Smooth muscle cell (in vitro differentiated cells): Measurements from ENCODE around the gene VPS35. TPM values are rescaled to one million over a fixed set of nuclear protein-coding genes. Genes with fewer than 3 reads are reported as not detected.

Experiments
- DNase-seq: peaks from one replicate; lab custom pipeline; 2025; ENCODE audit not compliant: unreplicated experiment; lab: John Stamatoyannopoulos, UW
- H2AFZ ChIP-seq: fragments of 200-600 bp; sonication (generic); 2 replicates; pipeline ENCODE4 v1.6.0; 2016; ENCODE audit warnings: antibody characterized with exemption, low read depth, mild to moderate bottlenecking
- H3F3A ChIP-seq: fragments of 200-600 bp; sonication (generic); 2 replicates; pipeline ENCODE4 v1.6.0; 2017; ENCODE audit warnings: antibody characterized with exemption, low read depth
- H3K27ac ChIP-seq: fragments of 200-600 bp; sonication (generic); 2 replicates; pipeline ENCODE4 v1.5.1; 2016; ENCODE audit warnings: low read depth, mild to moderate bottlenecking
- H3K27me3 ChIP-seq: fragments of 200-600 bp; sonication (generic); 2 replicates; pipeline ENCODE4 v1.6.1; 2016; ENCODE audit warnings: low read depth, mild to moderate bottlenecking
- H3K36me3 ChIP-seq: fragments of 200-600 bp; sonication (generic); 2 replicates; pipeline ENCODE4 v1.5.1; 2016; ENCODE audit warnings: low read depth
- H3K4me1 ChIP-seq: fragments of 200-600 bp; sonication (generic); 2 replicates; pipeline ENCODE4 v1.5.1; 2016; ENCODE audit warnings: low read depth
- H3K4me2 ChIP-seq: fragments of 200-600 bp; sonication (generic); 2 replicates; pipeline ENCODE4 v1.6.0; 2016; ENCODE audit warnings: mild to moderate bottlenecking
- H3K4me3 ChIP-seq: fragments of 200-600 bp; sonication (generic); 2 replicates; pipeline ENCODE4 v1.5.1; 2016; ENCODE audit warnings: mild to moderate bottlenecking
- H3K79me2 ChIP-seq: fragments of 200-600 bp; sonication (generic); 2 replicates; pipeline ENCODE4 v1.6.0; 2016; ENCODE audit warnings: low read depth, mild to moderate bottlenecking
- H3K9ac ChIP-seq: fragments of 200-600 bp; sonication (generic); 2 replicates; pipeline ENCODE4 v1.6.0; 2016; ENCODE audit warnings: low read depth
- H3K9me3 ChIP-seq: fragments of 200-600 bp; sonication (generic); replicated peaks from 2 replicates; pipeline ENCODE4 v1.5.1; 2016; ENCODE audit warnings: low read depth
- H4K20me1 ChIP-seq: fragments of 200-600 bp; sonication (generic); 2 replicates; pipeline ENCODE4 v1.6.0; 2016; ENCODE audit warnings: low read depth
- CTCF ChIP-seq: fragments of 200-600 bp; sonication (generic); IDR thresholded peaks from 2 replicates; pipeline ENCODE4 v1.5.1; 2017; ENCODE audit warnings: borderline replicate concordance, mild to moderate bottlenecking, antibody characterized with exemption; ENCODE audit not compliant: insufficient read depth, poor library complexity, severe bottlenecking
- whole genome bisulfite sequencing: methylation state at CpG from one replicate; pipeline ENCODE4 v1.1.7; 2016; ENCODE audit warnings: low lambda C conversion rate; 5-methylcytosine and 5-hydroxymethylcytosine counted together
- polyA plus RNA-seq: library from polyadenylated mRNA; unstranded; fragments of >200 nt; fragmentation: Nextera tagmentation; extraction: Ambion mirVana; gene quantifications from 2 replicates; pipeline ENCODE4 v1.2.1, GENCODE V29; 2016
- total RNA-seq: library from RNA; depleted of rRNA; stranded (reverse); fragments of >200 nt; gene quantifications from 2 replicates; pipeline ENCODE4 v1.2.3, GENCODE V29; 2014

VPS35 gene
- total and polyA plus RNA-seq, 2 experiments from 2014 or later: 59.5 to 103 TPM

- no peak for TF ChIP-seq CTCF
- WGBS: 95% methylated on average over 4 of the region's 4 CpGs
- no peak for DNase-seq
- no peak overlapping the region for H3K9ac ChIP-seq
- no peaks in the 10 kb centered on the region for H3K79me2 ChIP-seq
- no peak overlapping the region for H3K4me2 ChIP-seq
- H3K4me3 ChIP-seq: no peak overlapping the region
- no peak overlapping the region for H2AFZ ChIP-seq
- H4K20me1 ChIP-seq: no peaks in the 10 kb centered on the region
- H3K27ac ChIP-seq: no peak overlapping the region
- H3K4me1 ChIP-seq: no peaks in the 10 kb centered on the region
- no peaks in the 10 kb centered on the region for H3K27me3 ChIP-seq
- H3K9me3 ChIP-seq: no peaks in the 10 kb centered on the region
- H3K36me3 ChIP-seq: no peaks in the 10 kb centered on the region
- no peaks in the 10 kb centered on the region for H3F3A ChIP-seq
These were observed 12.6 kb upstream of the VPS35 start for GRCh38 chr16:46701615-46702014.

- Histone ChIP-seq H3K36me3 (no peaks in the 10 kb centered on the region), H3K4me1 (no peaks in the 10 kb centered on the region), H3K4me2 (no peak overlapping the region), H3K27me3 (no peaks in the 10 kb centered on the region), H3K4me3 (no peak overlapping the region), H2AFZ (no peak overlapping the region), H3K9me3 (no peaks in the 10 kb centered on the region), H3K79me2 (no peaks in the 10 kb centered on the region), H4K20me1 (no peaks in the 10 kb centered on the region), H3K27ac (no peak overlapping the region), H3F3A (no peaks in the 10 kb centered on the region), H3K9ac (no peak overlapping the region)
- 100% methylated on average over 3 of the region's 3 CpGs for WGBS
- no peak for TF ChIP-seq CTCF
- DNase-seq: no peak
These were observed 11.1 kb upstream of the VPS35 start for GRCh38 chr16:46700048-46700447.

- Histone ChIP-seq H3K4me2 (no peak overlapping the region), H3K36me3 (no peaks in the 10 kb centered on the region), H3K9me3 (no peaks in the 10 kb centered on the region), H3K4me3 (no peak overlapping the region), H3K4me1 (no peaks in the 10 kb centered on the region), H3K79me2 (peaks cover 13% of the 10 kb centered on the region), H3K9ac (no peak overlapping the region), H2AFZ (no peak overlapping the region), H3K27me3 (no peaks in the 10 kb centered on the region), H4K20me1 (no peaks in the 10 kb centered on the region), H3K27ac (no peak overlapping the region), H3F3A (no peaks in the 10 kb centered on the region)
- TF ChIP-seq CTCF: no peak
- 94% methylated on average over 3 of the region's 3 CpGs for WGBS
- DNase-seq: no peak
These were observed 8.0 kb upstream of the VPS35 start for GRCh38 chr16:46696957-46697356.

- Histone ChIP-seq H3K79me2 (peaks cover 21% of the 10 kb centered on the region), H3K4me3 (no peak overlapping the region), H2AFZ (no peak overlapping the region), H3K36me3 (no peaks in the 10 kb centered on the region), H3K4me2 (no peak overlapping the region), H3F3A (peaks cover 3% of the 10 kb centered on the region), H3K27ac (no peak overlapping the region), H3K27me3 (no peaks in the 10 kb centered on the region), H4K20me1 (peaks cover 4% of the 10 kb centered on the region), H3K9ac (no peak overlapping the region), H3K9me3 (no peaks in the 10 kb centered on the region), H3K4me1 (peaks cover 4% of the 10 kb centered on the region)
- DNase-seq: no peak
- TF ChIP-seq CTCF: no peak
- WGBS: 92% methylated on average over 5 of the region's 5 CpGs
These were observed 7.0 kb upstream of the VPS35 start for GRCh38 chr16:46695937-46696336.
